ENCODE data around the gene MPPED1. TPM values are rescaled to one million over a fixed set of nuclear protein-coding genes. Genes with fewer than 3 reads are reported as not detected.

The MPPED1 gene
- not detected for total RNA-seq

GRCh38 chr22:43411869-43412807, at the start of gene MPPED1:
MPPED1 (plus strand) TSS chr22:43412014; CDS start chr22:43424986, 12,972 bp downstream.
- no peak for DNase-seq
- Mint-ChIP-seq H3K27ac (no peak within 1 kb of the TSS), H3K4me3 (no peak within 1 kb of the TSS), H3K27me3 (ENCODE audit: low read depth) (peaks cover 44% of the 10 kb centered on the region), H3K4me1 (ENCODE audit: low read depth) (no peaks in the 10 kb centered on the region), H3K9me3 (no peaks in the 10 kb centered on the region), H3K36me3 (ENCODE audit: low read depth) (no peaks in the 10 kb centered on the region)
- CTCF ChIA-PET: no interaction called here
- intact Hi-C loops (cut with micrococcal nuclease): no loop called here

- Mint-ChIP-seq H3K27ac (no peak overlapping the region), H3K9me3 (no peaks in the 10 kb centered on the region), H3K27me3 (ENCODE audit: low read depth) (peaks cover 7% of the 10 kb centered on the region), H3K4me3 (no peak overlapping the region), H3K36me3 (ENCODE audit: low read depth) (no peaks in the 10 kb centered on the region), H3K4me1 (ENCODE audit: low read depth) (no peaks in the 10 kb centered on the region)
- intact Hi-C loops (cut with micrococcal nuclease): no loop called here
- CTCF ChIA-PET: interaction anchor here (2.0 kb wide), 1 partner anchor 17 kb away, joined by 6 read pairs; no protein-coding TSS in a partner anchor
- DNase-seq: no peak
Observed at GRCh38 chr22:43363315-43364168, 48.3 kb upstream of the MPPED1 start.

GRCh38 chr22:43364169-43364435, 47.7 kb upstream of the MPPED1 start:
- H3K4me1 Mint-ChIP-seq (ENCODE audit: low read depth): no peaks in the 10 kb centered on the region
- intact Hi-C loops (cut with micrococcal nuclease): no loop called here
- peaks cover 9% of the 10 kb centered on the region for H3K27me3 Mint-ChIP-seq (ENCODE audit: low read depth)
- H3K36me3 Mint-ChIP-seq (ENCODE audit: low read depth): no peaks in the 10 kb centered on the region
- H3K9me3 Mint-ChIP-seq: no peaks in the 10 kb centered on the region
- CTCF ChIA-PET: interaction anchor here (2.0 kb wide), 1 partner anchor 18 kb away, joined by 6 read pairs; no protein-coding TSS in a partner anchor
- H3K27ac Mint-ChIP-seq: no peak overlapping the region
- H3K4me3 Mint-ChIP-seq: no peak overlapping the region
- DNase-seq: no peak

GRCh38 chr22:43365715-43366440, 45.9 kb upstream of the MPPED1 start:
- no peaks in the 10 kb centered on the region for H3K9me3 Mint-ChIP-seq
- H3K36me3 Mint-ChIP-seq (ENCODE audit: low read depth): no peaks in the 10 kb centered on the region
- H3K27me3 Mint-ChIP-seq (ENCODE audit: low read depth): peaks cover 20% of the 10 kb centered on the region
- DNase-seq: no peak
- no peak overlapping the region for H3K4me3 Mint-ChIP-seq
- H3K4me1 Mint-ChIP-seq (ENCODE audit: low read depth): no peaks in the 10 kb centered on the region
- H3K27ac Mint-ChIP-seq: no peak overlapping the region
- CTCF ChIA-PET: no interaction called here
- intact Hi-C loops (cut with micrococcal nuclease): no loop called here

- no peaks in the 10 kb centered on the region for H3K36me3 Mint-ChIP-seq (ENCODE audit: low read depth)
- DNase-seq: no peak
- intact Hi-C loops (cut with micrococcal nuclease): no loop called here
- H3K4me3 Mint-ChIP-seq: no peak overlapping the region
- peaks cover 33% of the 10 kb centered on the region for H3K27me3 Mint-ChIP-seq (ENCODE audit: low read depth)
- CTCF ChIA-PET: interaction anchor here (1.5 kb wide), 1 partner anchor 24 kb away, joined by 3 read pairs; no protein-coding TSS in a partner anchor
- peaks cover 4% of the 10 kb centered on the region for H3K9me3 Mint-ChIP-seq
- no peaks in the 10 kb centered on the region for H3K4me1 Mint-ChIP-seq (ENCODE audit: low read depth)
- no peak overlapping the region for H3K27ac Mint-ChIP-seq
Observed at GRCh38 chr22:43370036-43370435, 41.8 kb upstream of the MPPED1 start.

GRCh38 chr22:43375951-43376455, 35.8 kb upstream of the MPPED1 start:
- H3K27me3 Mint-ChIP-seq (ENCODE audit: low read depth): peaks cover 38% of the 10 kb centered on the region
- intact Hi-C loops (cut with micrococcal nuclease): no loop called here
- CTCF ChIA-PET: no interaction called here

GRCh38 chr22:43376765-43377547, 34.9 kb upstream of the MPPED1 start:
- Mint-ChIP-seq H3K27ac (no peak overlapping the region), H3K9me3 (peaks cover 4% of the 10 kb centered on the region), H3K4me1 (ENCODE audit: low read depth) (no peaks in the 10 kb centered on the region), H3K4me3 (no peak overlapping the region), H3K27me3 (ENCODE audit: low read depth) (peaks cover 34% of the 10 kb centered on the region), H3K36me3 (ENCODE audit: low read depth) (no peaks in the 10 kb centered on the region)
- DNase-seq: no peak
- intact Hi-C loops (cut with micrococcal nuclease): no loop called here
- CTCF ChIA-PET: interaction anchor here (1.0 to 1.9 kb wide), 3 partner anchors 14 to 103 kb away, joined by 3 to 5 read pairs (median 5); no protein-coding TSS in a partner anchor

More at GRCh38 chr22:43375951-43376455, 35.8 kb upstream of the MPPED1 start:
- Mint-ChIP-seq H3K27ac (no peak overlapping the region), H3K4me1 (ENCODE audit: low read depth) (no peaks in the 10 kb centered on the region), H3K9me3 (peaks cover 4% of the 10 kb centered on the region), H3K4me3 (no peak overlapping the region), H3K36me3 (ENCODE audit: low read depth) (no peaks in the 10 kb centered on the region)
- DNase-seq: no peak

GRCh38 chr22:43377548-43377895, 34.3 kb upstream of the MPPED1 start:
- no peak for DNase-seq
- Mint-ChIP-seq H3K36me3 (ENCODE audit: low read depth) (no peaks in the 10 kb centered on the region), H3K4me1 (ENCODE audit: low read depth) (no peaks in the 10 kb centered on the region), H3K27ac (no peak overlapping the region), H3K4me3 (no peak overlapping the region), H3K27me3 (ENCODE audit: low read depth) (peaks cover 34% of the 10 kb centered on the region), H3K9me3 (peaks cover 4% of the 10 kb centered on the region)
- intact Hi-C loops (cut with micrococcal nuclease): no loop called here
- CTCF ChIA-PET: interaction anchor here (0.6 to 1.9 kb wide), 4 partner anchors 13 to 104 kb away, joined by 3 to 5 read pairs (median 4); no protein-coding TSS in a partner anchor

- CTCF ChIA-PET: interaction anchor here (0.6 to 1.9 kb wide), 5 partner anchors 13 to 230 kb away, joined by 3 to 5 read pairs (median 4); no protein-coding TSS in a partner anchor
- no peaks in the 10 kb centered on the region for H3K4me1 Mint-ChIP-seq (ENCODE audit: low read depth)
- no peak overlapping the region for H3K4me3 Mint-ChIP-seq
- DNase-seq: no peak
- no peak overlapping the region for H3K27ac Mint-ChIP-seq
- intact Hi-C loops (cut with micrococcal nuclease): no loop called here
- no peaks in the 10 kb centered on the region for H3K36me3 Mint-ChIP-seq (ENCODE audit: low read depth)
- peaks cover 4% of the 10 kb centered on the region for H3K9me3 Mint-ChIP-seq
- peaks cover 34% of the 10 kb centered on the region for H3K27me3 Mint-ChIP-seq (ENCODE audit: low read depth)
Observed at GRCh38 chr22:43377896-43378704, 33.7 kb upstream of the MPPED1 start.

- Mint-ChIP-seq H3K36me3 (ENCODE audit: low read depth) (no peaks in the 10 kb centered on the region), H3K27me3 (ENCODE audit: low read depth) (peaks cover 30% of the 10 kb centered on the region), H3K4me3 (no peak overlapping the region), H3K9me3 (no peaks in the 10 kb centered on the region), H3K27ac (no peak overlapping the region), H3K4me1 (ENCODE audit: low read depth) (peaks cover 2% of the 10 kb centered on the region)
- CTCF ChIA-PET: interaction anchor here (2.1 to 6.6 kb wide), 3 partner anchors 35 to 150 kb away, joined by 7 to 27 read pairs (median 8); no protein-coding TSS in a partner anchor
- intact Hi-C loops (cut with micrococcal nuclease): no loop called here
- DNase-seq: no peak
Observed at GRCh38 chr22:43381693-43382092, 30.1 kb upstream of the MPPED1 start.

Measured in activated naive CD4-positive, alpha-beta T cell treated with anti-CD3 and anti-CD28 coated beads for 36 hours (primary cell).